Measurements from ENCODE around the gene MARCO.
"Not testable (repeated sequence)": the region's sequence is repeated elsewhere in the genome, so short reads cannot be mapped to it uniquely, and the experiment has no call there.

MARCO gene

GRCh38 chr2:119028327-119029174 lies 86.6 kb downstream of the MARCO start:
- H2AFZ ChIP-seq (ENCODE audit: low read depth): no peak overlapping the region
- H3K27me3 ChIP-seq (ENCODE audit: insufficient read depth, low read depth): no peaks in the 10 kb centered on the region
- no peak overlapping the region for H3K4me3 ChIP-seq (IDR thresholded peaks at IDR 0.05; ENCODE audit: insufficient read depth, low read depth, low read length)
- H4K20me1 ChIP-seq (ENCODE audit: insufficient read depth): no peaks in the 10 kb centered on the region
- H3K27ac ChIP-seq: no peak overlapping the region
- H3K36me3 ChIP-seq (ENCODE audit: insufficient read depth): no peaks in the 10 kb centered on the region
- no peak overlapping the region for H3K9ac ChIP-seq
- TF ChIP-seq, protein P1, sequence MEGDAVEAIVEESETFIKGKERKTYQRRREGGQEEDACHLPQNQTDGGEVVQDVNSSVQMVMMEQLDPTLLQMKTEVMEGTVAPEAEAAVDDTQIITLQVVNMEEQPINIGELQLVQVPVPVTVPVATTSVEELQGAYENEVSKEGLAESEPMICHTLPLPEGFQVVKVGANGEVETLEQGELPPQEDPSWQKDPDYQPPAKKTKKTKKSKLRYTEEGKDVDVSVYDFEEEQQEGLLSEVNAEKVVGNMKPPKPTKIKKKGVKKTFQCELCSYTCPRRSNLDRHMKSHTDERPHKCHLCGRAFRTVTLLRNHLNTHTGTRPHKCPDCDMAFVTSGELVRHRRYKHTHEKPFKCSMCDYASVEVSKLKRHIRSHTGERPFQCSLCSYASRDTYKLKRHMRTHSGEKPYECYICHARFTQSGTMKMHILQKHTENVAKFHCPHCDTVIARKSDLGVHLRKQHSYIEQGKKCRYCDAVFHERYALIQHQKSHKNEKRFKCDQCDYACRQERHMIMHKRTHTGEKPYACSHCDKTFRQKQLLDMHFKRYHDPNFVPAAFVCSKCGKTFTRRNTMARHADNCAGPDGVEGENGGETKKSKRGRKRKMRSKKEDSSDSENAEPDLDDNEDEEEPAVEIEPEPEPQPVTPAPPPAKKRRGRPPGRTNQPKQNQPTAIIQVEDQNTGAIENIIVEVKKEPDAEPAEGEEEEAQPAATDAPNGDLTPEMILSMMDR (conservative IDR thresholded peaks at IDR 0.05; ENCODE audit: low read depth, low read length): no peak
- no peaks in the 10 kb centered on the region for H3K79me2 ChIP-seq (ENCODE audit: insufficient read depth, low read depth)
- H3K4me2 ChIP-seq: no peak overlapping the region
- H3K4me1 ChIP-seq (ENCODE audit: low read depth, poor library complexity, severe bottlenecking): no peaks in the 10 kb centered on the region

- H3K4me3 ChIP-seq (IDR thresholded peaks at IDR 0.05; ENCODE audit: insufficient read depth, low read depth, low read length): no peak overlapping the region
- H3K4me2 ChIP-seq: no peak overlapping the region
- H4K20me1 ChIP-seq (ENCODE audit: insufficient read depth): no peaks in the 10 kb centered on the region
- no peaks in the 10 kb centered on the region for H3K27me3 ChIP-seq (ENCODE audit: insufficient read depth, low read depth)
- H3K4me1 ChIP-seq (ENCODE audit: low read depth, poor library complexity, severe bottlenecking): no peaks in the 10 kb centered on the region
- TF ChIP-seq, protein P1 (conservative IDR thresholded peaks at IDR 0.05; ENCODE audit: low read depth, low read length): no peak
- no peak overlapping the region for H2AFZ ChIP-seq (ENCODE audit: low read depth)
- H3K79me2 ChIP-seq (ENCODE audit: insufficient read depth, low read depth): no peaks in the 10 kb centered on the region
- H3K36me3 ChIP-seq (ENCODE audit: insufficient read depth): no peaks in the 10 kb centered on the region
- no peak overlapping the region for H3K9ac ChIP-seq
- H3K27ac ChIP-seq: no peak overlapping the region
These were observed 87.3 kb downstream of the MARCO start for GRCh38 chr2:119029297-119029696.

DNA sequence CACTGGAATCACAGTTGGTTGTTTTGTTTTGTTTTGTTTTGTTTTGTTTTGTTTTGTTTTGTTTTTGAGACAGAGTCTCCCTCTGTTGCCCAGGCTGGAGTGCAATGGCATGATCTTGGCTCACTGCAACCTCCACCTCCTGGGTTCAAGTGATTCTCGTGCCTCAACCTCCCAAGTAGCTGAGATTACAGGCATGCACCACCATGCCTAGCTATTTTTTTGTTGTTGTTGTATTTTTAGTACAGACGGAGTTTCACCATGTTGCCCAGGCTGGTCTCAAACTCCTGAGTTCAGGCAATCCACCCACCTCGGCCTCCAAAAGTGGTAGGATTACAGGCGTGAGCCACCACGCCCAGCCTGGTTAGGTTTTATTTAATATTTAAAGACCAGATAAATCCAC lies 95.9 kb downstream of the MARCO start:
- not testable (repeated sequence) for H4K20me1 ChIP-seq (ENCODE audit: insufficient read depth); H3K79me2 ChIP-seq (ENCODE audit: insufficient read depth, low read depth); H3K4me3 ChIP-seq (IDR thresholded peaks at IDR 0.05; ENCODE audit: insufficient read depth, low read depth, low read length); H2AFZ ChIP-seq (ENCODE audit: low read depth); H3K4me1 ChIP-seq (ENCODE audit: low read depth, poor library complexity, severe bottlenecking); H3K27ac ChIP-seq; H3K36me3 ChIP-seq (ENCODE audit: insufficient read depth); H3K27me3 ChIP-seq (ENCODE audit: insufficient read depth, low read depth); H3K9ac ChIP-seq; H3K4me2 ChIP-seq

GRCh38 chr2:119040730-119041129 lies 98.7 kb downstream of the MARCO start:
- H3K4me2 ChIP-seq: no peak overlapping the region
- H3K4me3 ChIP-seq (IDR thresholded peaks at IDR 0.05; ENCODE audit: insufficient read depth, low read depth, low read length): no peak overlapping the region
- TF ChIP-seq, protein P1 (conservative IDR thresholded peaks at IDR 0.05; ENCODE audit: low read depth, low read length): no peak
- H3K27me3 ChIP-seq (ENCODE audit: insufficient read depth, low read depth): no peaks in the 10 kb centered on the region
- H3K9ac ChIP-seq: no peak overlapping the region
- no peaks in the 10 kb centered on the region for H3K79me2 ChIP-seq (ENCODE audit: insufficient read depth, low read depth)
- no peaks in the 10 kb centered on the region for H3K36me3 ChIP-seq (ENCODE audit: insufficient read depth)
- H4K20me1 ChIP-seq (ENCODE audit: insufficient read depth): no peaks in the 10 kb centered on the region
- H2AFZ ChIP-seq (ENCODE audit: low read depth): no peak overlapping the region
- no peaks in the 10 kb centered on the region for H3K4me1 ChIP-seq (ENCODE audit: low read depth, poor library complexity, severe bottlenecking)
- H3K27ac ChIP-seq: no peak overlapping the region

All from KMS-11 (cell line).